Natural killer cell (primary cell): ENCODE data around the gene HBP1. TPM values are rescaled to one million over a fixed set of nuclear protein-coding genes. Genes with fewer than 3 reads are reported as not detected.

Experiments
- ATAC-seq, 3 donors: fragments of 150-1000 bp in 2 of 3; fragments of 200-7000 bp in 1 of 3; cut with Tn5 transposase; 1 replicate in 1 of 3; 2 replicates in 2 of 3; pipeline ENCODE4 v1.10.0; 2021; ENCODE audit warnings: mild to moderate bottlenecking in 2 of 3, moderate library complexity in 2 of 3
- DNase-seq, 2 donors: peaks; one replicate each; pipeline versions ENCODE4 v3.0.0 to v3.0.0-alpha.2; 2013 to 2021; ENCODE audit warnings: mixed read lengths in 1 of 2
- H3K27ac ChIP-seq: one replicate; pipeline ENCODE4 v1.5.1; 2013; ENCODE audit warnings: mild to moderate bottlenecking, low read length
- H3K27me3 ChIP-seq: one replicate; pipeline ENCODE4 v1.6.1; 2013; ENCODE audit warnings: low read length; ENCODE audit not compliant: control insufficient read depth, insufficient read depth
- H3K36me3 ChIP-seq: one replicate; pipeline ENCODE4 v1.6.1; 2013; ENCODE audit warnings: low read length; ENCODE audit not compliant: control insufficient read depth, insufficient read depth
- H3K4me1 ChIP-seq: one replicate; pipeline ENCODE4 v1.6.1; 2013; ENCODE audit warnings: low read length; ENCODE audit not compliant: control insufficient read depth, insufficient read depth
- H3K4me3 ChIP-seq: one replicate; pipeline ENCODE4 v1.5.1; 2013; ENCODE audit warnings: low read length
- H3K9me3 ChIP-seq: one replicate; pipeline ENCODE4 v1.6.1; 2013; ENCODE audit warnings: low read length; ENCODE audit not compliant: control insufficient read depth, insufficient read depth
- H3K27ac Mint-ChIP-seq, 2 donors: one replicate each; pipeline ENCODE4 v1.8.0; 2022; ENCODE audit warnings: mild to moderate bottlenecking in 2 of 2, mixed read lengths in 2 of 2, moderate library complexity in 1 of 2
- H3K27me3 Mint-ChIP-seq, 2 donors: one replicate each; pipeline ENCODE4 v1.8.0; 2022; ENCODE audit warnings: low read depth in 2 of 2, mixed read lengths in 2 of 2
- H3K36me3 Mint-ChIP-seq: one replicate; pipeline ENCODE4 v1.8.0; 2022; ENCODE audit warnings: mixed read lengths
- H3K4me1 Mint-ChIP-seq, 2 donors: one replicate each; pipeline ENCODE4 v1.8.0; 2022; ENCODE audit warnings: mixed read lengths in 2 of 2
- H3K4me3 Mint-ChIP-seq: one replicate; pipeline ENCODE4 v1.8.0; 2022; ENCODE audit warnings: mild to moderate bottlenecking, moderate library complexity, mixed read lengths
- H3K9me3 Mint-ChIP-seq, 2 donors: one replicate each; pipeline ENCODE4 v1.8.0; 2022; ENCODE audit warnings: mixed read lengths in 2 of 2
- CTCF ChIP-seq: fragments of 200-600 bp; IDR thresholded peaks from one replicate; pipeline ENCODE4 v1.8.0; 2022; ENCODE audit warnings: antibody characterized with exemption
- WGBS: methylation state at CpG from one replicate; pipeline ENCODE4 v1.1.7; 2013; ENCODE audit warnings: missing lambda C conversion rate; ENCODE audit not compliant: insufficient coverage; 5-methylcytosine and 5-hydroxymethylcytosine counted together
- intact Hi-C: fragments of 100-400 bp; cut with micrococcal nuclease; formaldehyde crosslinking; loops from one replicate; pipeline ENCODE4 v1.14.2; 2022
- total RNA-seq, 4 donors: library from RNA; stranded (reverse); fragments of 120-200 nt in 1 of 4; gene quantifications; one replicate each; pipeline versions ENCODE4 v1.2.3 to v1.2.4, GENCODE V29; 2013 to 2022

The HBP1 gene
- total RNA-seq, 3 donors from 2014 or later (not counting 1 experiment from before 2014, with no cell fraction given), result 186 to 249 (median 243) TPM

DNA sequence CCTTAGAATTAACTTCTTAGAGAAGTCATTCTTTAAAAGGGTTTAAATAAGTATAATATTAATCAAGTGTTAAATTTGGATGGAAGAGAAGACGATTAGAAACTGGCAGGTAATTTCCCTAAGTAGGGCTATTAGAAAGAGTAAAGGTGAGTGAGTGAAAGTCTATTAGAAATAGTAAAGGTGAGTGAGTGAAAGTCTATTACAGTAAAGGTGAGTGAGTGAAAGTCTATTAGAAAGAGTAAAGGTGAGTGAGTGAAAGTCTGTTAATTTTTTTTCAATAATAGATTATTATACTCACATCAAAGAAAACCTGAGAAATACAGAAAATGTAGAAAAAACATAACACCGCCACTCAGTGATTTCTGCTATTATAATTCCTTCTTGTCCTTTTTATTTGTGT, 10.8 kb upstream of the HBP1 start:
- Mint-ChIP-seq H3K27ac (no peak overlapping the region), H3K4me1 (no peaks in the 10 kb centered on the region), H3K9me3 (no peaks in the 10 kb centered on the region), H3K36me3 (no peaks in the 10 kb centered on the region), H3K4me3 (no peak overlapping the region), H3K27me3 (peaks cover 0 to 7% of the 10 kb centered on the region in 2 donors)
- ATAC-seq (no peak), DNase-seq (no peak)
- Histone ChIP-seq H3K27ac (no peak overlapping the region), H3K9me3 (no peaks in the 10 kb centered on the region), H3K27me3 (no peaks in the 10 kb centered on the region), H3K4me3 (no peak overlapping the region), H3K36me3 (no peaks in the 10 kb centered on the region), H3K4me1 (no peaks in the 10 kb centered on the region)
- intact Hi-C loops, result no loop called here
- 87% methylated on average over 2 of the region's 2 CpGs for WGBS
- no peak for TF ChIP-seq CTCF

DNA sequence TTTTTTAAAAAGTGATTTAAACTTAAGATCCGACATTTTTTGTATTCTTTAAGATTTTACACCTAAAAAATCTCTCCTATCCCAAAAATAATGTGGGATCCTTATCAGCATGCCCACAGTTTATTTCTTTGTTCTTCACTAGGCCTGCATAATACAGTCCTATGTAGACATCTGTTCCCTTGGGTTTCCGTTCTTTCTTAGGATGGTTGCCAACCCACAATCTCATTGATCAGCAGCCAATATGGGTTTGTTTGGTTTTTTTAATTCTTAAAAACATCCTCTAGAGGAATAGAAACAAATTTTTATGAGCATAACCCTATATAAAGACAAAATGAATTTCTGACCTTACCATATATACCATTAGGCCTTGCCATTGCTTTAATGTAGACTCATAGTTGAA, 8.4 kb upstream of the HBP1 start:
- Mint-ChIP-seq H3K27ac (no peak overlapping the region), H3K36me3 (no peaks in the 10 kb centered on the region)
- WGBS, result no CpG with 5 or more reads among the region's 2 CpGs

GRCh38 chr7:107161415-107161814, 7.4 kb upstream of the HBP1 start:
- Histone ChIP-seq H3K36me3 (no peaks in the 10 kb centered on the region), H3K9me3 (no peaks in the 10 kb centered on the region), H3K4me1 (no peaks in the 10 kb centered on the region), H3K4me3 (no peak overlapping the region), H3K27ac (no peak overlapping the region), H3K27me3 (no peaks in the 10 kb centered on the region)
- no peak overlapping the region for H3K27ac Mint-ChIP-seq
- H3K9me3 Mint-ChIP-seq, result no peaks in the 10 kb centered on the region
- no peak overlapping the region for H3K4me3 Mint-ChIP-seq
- no peak for TF ChIP-seq CTCF
- no peak for DNase-seq
- no peaks in the 10 kb centered on the region for H3K4me1 Mint-ChIP-seq
- H3K27me3 Mint-ChIP-seq, result peaks cover 4% of the 10 kb centered on the region in 2 donors
- intact Hi-C loops, result no loop called here
- no peak for ATAC-seq
- WGBS, result 88% methylated on average over 2 of the region's 3 CpGs
- no peaks in the 10 kb centered on the region for H3K36me3 Mint-ChIP-seq

More for the DNA sequence above, 8.4 kb upstream of the HBP1 start:
- Histone ChIP-seq H3K27ac (no peak overlapping the region), H3K36me3 (no peaks in the 10 kb centered on the region), H3K4me1 (no peaks in the 10 kb centered on the region), H3K9me3 (no peaks in the 10 kb centered on the region), H3K27me3 (no peaks in the 10 kb centered on the region), H3K4me3 (no peak overlapping the region)
- no peaks in the 10 kb centered on the region for H3K4me1 Mint-ChIP-seq
- no peak for TF ChIP-seq CTCF
- DNase-seq, result no peak
- H3K9me3 Mint-ChIP-seq, result no peaks in the 10 kb centered on the region
- no peak overlapping the region for H3K4me3 Mint-ChIP-seq
- intact Hi-C loops, result no loop called here
- H3K27me3 Mint-ChIP-seq, result peaks cover 1 to 3% of the 10 kb centered on the region in 2 donors
- ATAC-seq, result no peak

DNA sequence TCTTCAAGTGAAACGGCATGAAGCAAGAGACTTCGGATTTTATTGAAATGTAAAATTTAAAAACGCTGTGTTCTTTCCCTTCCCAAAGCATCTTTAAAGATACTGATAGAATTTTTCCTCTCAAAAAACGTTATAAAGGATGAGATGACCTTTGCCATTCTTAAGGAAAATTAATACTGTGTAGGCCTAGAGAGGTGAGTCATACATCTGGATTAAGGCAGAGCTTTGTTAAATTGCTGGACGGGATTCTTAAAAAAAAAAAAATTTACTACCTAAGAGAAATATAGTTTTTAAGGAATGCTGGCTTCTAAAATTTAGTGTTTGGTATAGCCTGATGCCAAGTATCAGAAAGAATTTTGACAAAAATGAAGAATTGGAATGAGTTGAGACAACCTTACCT, 6.3 kb upstream of the HBP1 start:
- no peak for TF ChIP-seq CTCF
- no peaks in the 10 kb centered on the region for H3K36me3 ChIP-seq
- no peaks in the 10 kb centered on the region for H3K36me3 Mint-ChIP-seq
- no peaks in the 10 kb centered on the region for H3K27me3 ChIP-seq
- H3K4me3 Mint-ChIP-seq, result no peak overlapping the region
- peaks cover 4% of the 10 kb centered on the region in 2 donors for H3K27me3 Mint-ChIP-seq
- no peaks in the 10 kb centered on the region for H3K4me1 ChIP-seq
- ATAC-seq (no peak), DNase-seq (no peak)
- no peak overlapping the region for H3K4me3 ChIP-seq
- intact Hi-C loops, result no loop called here
- H3K4me1 Mint-ChIP-seq, result peaks cover 3 to 4% of the 10 kb centered on the region in 2 donors
- 100% methylated on average over 1 of the region's 5 CpGs for WGBS
- H3K9me3 ChIP-seq, result no peaks in the 10 kb centered on the region
- H3K27ac ChIP-seq, result no peak overlapping the region
- no peaks in the 10 kb centered on the region for H3K9me3 Mint-ChIP-seq
- no peak overlapping the region for H3K27ac Mint-ChIP-seq
